GM12878 (cell line): ENCODE results near the gene MYRF. TPM values are rescaled to one million over a fixed set of nuclear protein-coding genes. Genes with fewer than 3 reads are reported as not detected.
A peak's percentile ranks its signal among the peaks of the same experiment; 100 is the strongest.

Experiments
- CREM ChIP-seq: IDR thresholded peaks from 2 replicates; pipeline ENCODE4 v1.6.1; 2014; ENCODE audit warnings: antibody characterized with exemption, low read depth
- EED ChIP-seq: sonication (generic); IDR thresholded peaks from 2 replicates; pipeline ENCODE4 v1.6.1; 2016; ENCODE audit warnings: antibody characterized with exemption, low read depth
- EGR1 ChIP-seq, 2 experiments: IDR thresholded peaks; 1 replicate in 1 of 2; 2 replicates in 1 of 2; pipeline ENCODE4 v1.6.1; 2011 to 2012; ENCODE audit warnings: low read depth in 2 of 2, low read length in 2 of 2, borderline replicate concordance in 1 of 2, mild to moderate bottlenecking in 1 of 2, moderate library complexity in 1 of 2
- ETV6 ChIP-seq, 2 experiments: fragments of 450-650 bp in 1 of 2; IDR thresholded peaks in 1 of 2; conservative IDR thresholded peaks in 1 of 2; 2 replicates each; pipeline ENCODE4 v1.6.1; 2014; ENCODE audit warnings: antibody characterized with exemption in 1 of 2, borderline replicate concordance in 1 of 2, low read depth in 1 of 2, mild to moderate bottlenecking in 1 of 2, moderate library complexity in 1 of 2
- HSF1 ChIP-seq: fragments of 150-350 bp; IDR thresholded peaks from 2 replicates; pipeline ENCODE4 v1.6.1; 2014; ENCODE audit warnings: mild to moderate bottlenecking, low read depth, low read length
- IKZF1 ChIP-seq: fragments of 450-650 bp; conservative IDR thresholded peaks from 2 replicates; pipeline ENCODE4 v1.6.1; 2017; ENCODE audit warnings: antibody characterized with exemption, mild to moderate bottlenecking
- MEF2A ChIP-seq: IDR thresholded peaks from 2 replicates; pipeline ENCODE4 v1.6.1; 2011; ENCODE audit warnings: low read depth, mild to moderate bottlenecking, low read length, moderate library complexity; ENCODE audit not compliant: insufficient read depth
- NBN ChIP-seq: fragments of 450-650 bp; IDR thresholded peaks from 2 replicates; pipeline ENCODE4 v1.6.1; 2016
- NFYA ChIP-seq: IDR thresholded peaks from 2 replicates; pipeline ENCODE4 v1.6.1; 2011; ENCODE audit warnings: low read depth, mild to moderate bottlenecking, low read length, improper control_type of control experiment, borderline replicate concordance
- NR2C1 ChIP-seq: fragments of 450-650 bp; IDR thresholded peaks from 2 replicates; pipeline ENCODE4 v1.6.1; 2017; ENCODE audit warnings: antibody characterized with exemption, mild to moderate bottlenecking, moderate library complexity
- NRF1 ChIP-seq: conservative IDR thresholded peaks from 2 replicates; pipeline ENCODE4 v1.6.1; 2011; ENCODE audit warnings: mild to moderate bottlenecking, low read depth, low read length, improper control_type of control experiment
- SPI1 ChIP-seq: IDR thresholded peaks from 2 replicates; pipeline ENCODE4 v1.6.1; 2011; ENCODE audit warnings: low read depth, mild to moderate bottlenecking, low read length, moderate library complexity, borderline replicate concordance; ENCODE audit not compliant: insufficient read depth
- ZBTB4 ChIP-seq: fragments of 450-650 bp; formaldehyde crosslinking; IDR thresholded peaks from 2 replicates; pipeline ENCODE4 v1.4.0; 2022; ENCODE audit warnings: mild to moderate bottlenecking, moderate library complexity
- polyA plus RNA-seq, 11 experiments: library from polyadenylated mRNA; depleted of rRNA in 4 of 11; unstranded in 6 of 11; stranded (reverse) in 5 of 11; fragments of >200 nt; fragmentation: Nextera tagmentation in 4 of 11; fragmentation: Illumina TruSeq in 1 of 11; extraction: Ambion mirVana in 4 of 11; extraction: Trizol in 1 of 11; gene quantifications; 1 replicate in 1 of 11; 2 replicates in 10 of 11; pipeline versions ENCODE4 v1.2.1 to v1.2.3, GENCODE V29; 2011 to 2016; ENCODE audit warnings: inconsistent platforms in 2 of 11, missing spikeins in 2 of 11, low read depth in 1 of 11
- total RNA-seq, 4 experiments: library from RNA; depleted of rRNA in 3 of 4; stranded (reverse); fragments of >200 nt in 3 of 4; fragmentation: Illumina TruSeq in 1 of 4; extraction: Trizol in 1 of 4; gene quantifications; 2 replicates each; pipeline versions ENCODE4 v1.2.1 to v1.2.3, GENCODE V29; 2013 to 2021
- TF ChIP-seq, protein P1 (sequence below): fragments of 450-650 bp; IDR thresholded peaks from 2 replicates; pipeline ENCODE4 v1.6.1; 2016; ENCODE audit warnings: mild to moderate bottlenecking
- TF ChIP-seq, protein P2 (sequence below): IDR thresholded peaks from 2 replicates; pipeline ENCODE4 v1.6.1; 2011; ENCODE audit warnings: mild to moderate bottlenecking, low read depth, low read length, moderate library complexity; ENCODE audit not compliant: insufficient replicate concordance
- TF ChIP-seq, protein P3 (sequence below): fragments of 450-650 bp; IDR thresholded peaks from 2 replicates; pipeline ENCODE4 v1.6.1; 2018; ENCODE audit warnings: borderline replicate concordance, mild to moderate bottlenecking; ENCODE audit not compliant: partially characterized antibody

MYRF gene
- total and polyA plus RNA-seq, 10 of the 15 experiments (the other 5 are each of a cell fraction or from before 2014, with no cell fraction given): 0.27 to 15.6 (median 0.89) TPM

DNA sequence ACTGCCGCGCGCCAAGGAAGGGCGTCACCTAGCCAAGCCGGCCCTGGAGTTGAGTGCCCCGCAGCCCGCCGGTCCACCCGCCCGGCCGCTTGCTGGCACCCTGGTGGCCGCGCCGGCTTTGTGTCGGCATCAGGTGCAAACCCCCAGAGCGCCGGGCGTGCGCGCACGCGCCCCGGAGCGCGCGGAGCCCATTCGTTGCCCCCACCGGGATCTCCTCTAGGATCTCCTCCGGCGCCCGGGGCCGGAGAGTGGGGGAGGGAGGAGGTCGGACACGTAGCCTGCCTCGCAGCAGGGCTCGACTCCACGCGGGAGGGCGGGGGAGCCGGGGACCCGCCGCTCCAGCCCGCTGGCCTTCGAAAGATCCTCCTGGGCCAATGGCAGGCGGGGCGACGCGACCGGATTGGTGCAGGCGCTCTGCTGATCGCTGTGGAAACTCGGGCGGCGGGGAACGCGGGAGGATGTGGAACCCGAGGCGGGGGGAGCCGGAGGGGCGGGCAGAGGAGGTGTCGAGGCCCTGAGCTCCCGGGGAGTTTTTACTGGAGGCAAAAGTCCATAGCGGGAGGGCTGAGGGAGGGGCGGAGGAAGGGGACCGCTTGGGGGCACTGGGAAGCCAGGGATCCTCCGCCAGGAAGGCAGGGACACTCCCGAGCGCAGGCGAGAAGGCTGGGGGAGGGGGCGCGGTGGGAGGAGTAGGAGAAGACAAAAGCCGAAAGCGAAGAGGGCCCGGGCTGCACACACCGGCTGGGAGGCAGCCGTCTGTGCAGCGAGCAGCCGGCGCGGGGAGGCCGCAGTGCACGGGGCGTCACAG lies 75.3 kb downstream of the MYRF start, which contains the start of gene FADS2 (continued):
- TF ChIP-seq, protein P1, sequence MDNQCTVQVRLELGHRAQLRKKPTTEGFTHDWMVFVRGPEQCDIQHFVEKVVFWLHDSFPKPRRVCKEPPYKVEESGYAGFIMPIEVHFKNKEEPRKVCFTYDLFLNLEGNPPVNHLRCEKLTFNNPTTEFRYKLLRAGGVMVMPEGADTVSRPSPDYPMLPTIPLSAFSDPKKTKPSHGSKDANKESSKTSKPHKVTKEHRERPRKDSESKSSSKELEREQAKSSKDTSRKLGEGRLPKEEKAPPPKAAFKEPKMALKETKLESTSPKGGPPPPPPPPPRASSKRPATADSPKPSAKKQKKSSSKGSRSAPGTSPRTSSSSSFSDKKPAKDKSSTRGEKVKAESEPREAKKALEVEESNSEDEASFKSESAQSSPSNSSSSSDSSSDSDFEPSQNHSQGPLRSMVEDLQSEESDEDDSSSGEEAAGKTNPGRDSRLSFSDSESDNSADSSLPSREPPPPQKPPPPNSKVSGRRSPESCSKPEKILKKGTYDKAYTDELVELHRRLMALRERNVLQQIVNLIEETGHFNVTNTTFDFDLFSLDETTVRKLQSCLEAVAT: 0 out of 2 replicates have a peak, but pooled peaks have one; percentile 71
- no peak for TF ChIP-seq EED
- 0 out of 2 replicates have a peak, but pooled peaks have one; percentile 17 for TF ChIP-seq NR2C1
- TF ChIP-seq, protein P2, sequence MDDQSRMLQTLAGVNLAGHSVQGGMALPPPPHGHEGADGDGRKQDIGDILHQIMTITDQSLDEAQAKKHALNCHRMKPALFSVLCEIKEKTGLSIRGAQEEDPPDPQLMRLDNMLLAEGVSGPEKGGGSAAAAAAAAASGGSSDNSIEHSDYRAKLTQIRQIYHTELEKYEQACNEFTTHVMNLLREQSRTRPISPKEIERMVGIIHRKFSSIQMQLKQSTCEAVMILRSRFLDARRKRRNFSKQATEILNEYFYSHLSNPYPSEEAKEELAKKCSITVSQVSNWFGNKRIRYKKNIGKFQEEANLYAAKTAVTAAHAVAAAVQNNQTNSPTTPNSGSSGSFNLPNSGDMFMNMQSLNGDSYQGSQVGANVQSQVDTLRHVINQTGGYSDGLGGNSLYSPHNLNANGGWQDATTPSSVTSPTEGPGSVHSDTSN: no peak
- no peak for TF ChIP-seq HSF1
- TF ChIP-seq ETV6 (conservative IDR thresholded peaks at IDR 0.05 in 1 of 2, IDR thresholded peaks at IDR 0.05 in 1 of 2; ENCODE audit: borderline replicate concordance in 1 of 2, low read depth in 1 of 2): no peak
- no peak for TF ChIP-seq MEF2A
- TF ChIP-seq NFYA: no peak
- TF ChIP-seq NBN: peak; percentile 60; the same call in 1 of the 2 replicates
- peak; percentile 39; the same call in 1 of the 2 replicates for TF ChIP-seq CREM
- peak; percentile 5; the same call in 1 of the 2 replicates for TF ChIP-seq SPI1
- TF ChIP-seq, protein P3, sequence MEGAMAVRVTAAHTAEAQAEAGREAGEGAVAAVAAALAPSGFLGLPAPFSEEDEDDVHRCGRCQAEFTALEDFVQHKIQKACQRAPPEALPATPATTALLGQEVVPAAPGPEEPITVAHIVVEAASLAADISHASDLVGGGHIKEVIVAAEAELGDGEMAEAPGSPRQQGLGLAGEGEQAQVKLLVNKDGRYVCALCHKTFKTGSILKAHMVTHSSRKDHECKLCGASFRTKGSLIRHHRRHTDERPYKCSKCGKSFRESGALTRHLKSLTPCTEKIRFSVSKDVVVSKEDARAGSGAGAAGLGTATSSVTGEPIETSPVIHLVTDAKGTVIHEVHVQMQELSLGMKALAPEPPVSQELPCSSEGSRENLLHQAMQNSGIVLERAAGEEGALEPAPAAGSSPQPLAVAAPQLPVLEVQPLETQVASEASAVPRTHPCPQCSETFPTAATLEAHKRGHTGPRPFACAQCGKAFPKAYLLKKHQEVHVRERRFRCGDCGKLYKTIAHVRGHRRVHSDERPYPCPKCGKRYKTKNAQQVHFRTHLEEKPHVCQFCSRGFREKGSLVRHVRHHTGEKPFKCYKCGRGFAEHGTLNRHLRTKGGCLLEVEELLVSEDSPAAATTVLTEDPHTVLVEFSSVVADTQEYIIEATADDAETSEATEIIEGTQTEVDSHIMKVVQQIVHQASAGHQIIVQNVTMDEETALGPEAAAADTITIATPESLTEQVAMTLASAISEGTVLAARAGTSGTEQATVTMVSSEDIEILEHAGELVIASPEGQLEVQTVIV: no peak
- TF ChIP-seq IKZF1: peak; percentile 87
- TF ChIP-seq NRF1: no peak; the same call in 1 of the 2 replicates
- no peak for TF ChIP-seq ZBTB4
- TF ChIP-seq EGR1 (IDR thresholded peaks at IDR 0.05; ENCODE audit: borderline replicate concordance in 1 of 2, low read depth in 2 of 2, low read length in 2 of 2): no peak
